H1 (cell line): ENCODE results near the gene MYOM3. TPM values are rescaled to one million over a fixed set of nuclear protein-coding genes. Genes with fewer than 3 reads are reported as not detected.

Experiments
- polyA plus RNA-seq, 7 experiments: library from polyadenylated mRNA; depleted of rRNA in 3 of 7; stranded (reverse) in 5 of 7; unstranded in 2 of 7; fragments of >200 nt in 5 of 7; fragments of 200-250 nt in 2 of 7; gene quantifications; 1 replicate in 5 of 7; 2 replicates in 1 of 7; 4 replicates in 1 of 7; pipeline versions ENCODE4 v1.2.1 to v1.2.3, GENCODE V29; 2011 to 2013; ENCODE audit warnings: missing spikeins in 2 of 7, mixed read lengths in 2 of 7
- total RNA-seq: library from RNA; stranded (reverse); fragmentation: NEBNext Ultra II Directional; extraction: Animal tissue kit (Norgen Biotek cat#: 25700); gene quantifications from 2 replicates; pipeline ENCODE4 v1.2.1, GENCODE V29; 2021
- TF ChIP-seq, protein P1 (sequence below): fragments of 300-600 bp; sonication (generic); IDR thresholded peaks from 2 replicates; pipeline ENCODE4 v1.7.1; 2012; ENCODE audit warnings: low read length, moderate library complexity, mild to moderate bottlenecking, inconsistent platforms; ENCODE audit not compliant: insufficient replicate concordance

The MYOM3 gene
- total and polyA plus RNA-seq, 2 of the 8 experiments (the other 6 are each of a cell fraction or from before 2014, with no cell fraction given) = 0.08 to 0.09 TPM

- TF ChIP-seq, protein P1, sequence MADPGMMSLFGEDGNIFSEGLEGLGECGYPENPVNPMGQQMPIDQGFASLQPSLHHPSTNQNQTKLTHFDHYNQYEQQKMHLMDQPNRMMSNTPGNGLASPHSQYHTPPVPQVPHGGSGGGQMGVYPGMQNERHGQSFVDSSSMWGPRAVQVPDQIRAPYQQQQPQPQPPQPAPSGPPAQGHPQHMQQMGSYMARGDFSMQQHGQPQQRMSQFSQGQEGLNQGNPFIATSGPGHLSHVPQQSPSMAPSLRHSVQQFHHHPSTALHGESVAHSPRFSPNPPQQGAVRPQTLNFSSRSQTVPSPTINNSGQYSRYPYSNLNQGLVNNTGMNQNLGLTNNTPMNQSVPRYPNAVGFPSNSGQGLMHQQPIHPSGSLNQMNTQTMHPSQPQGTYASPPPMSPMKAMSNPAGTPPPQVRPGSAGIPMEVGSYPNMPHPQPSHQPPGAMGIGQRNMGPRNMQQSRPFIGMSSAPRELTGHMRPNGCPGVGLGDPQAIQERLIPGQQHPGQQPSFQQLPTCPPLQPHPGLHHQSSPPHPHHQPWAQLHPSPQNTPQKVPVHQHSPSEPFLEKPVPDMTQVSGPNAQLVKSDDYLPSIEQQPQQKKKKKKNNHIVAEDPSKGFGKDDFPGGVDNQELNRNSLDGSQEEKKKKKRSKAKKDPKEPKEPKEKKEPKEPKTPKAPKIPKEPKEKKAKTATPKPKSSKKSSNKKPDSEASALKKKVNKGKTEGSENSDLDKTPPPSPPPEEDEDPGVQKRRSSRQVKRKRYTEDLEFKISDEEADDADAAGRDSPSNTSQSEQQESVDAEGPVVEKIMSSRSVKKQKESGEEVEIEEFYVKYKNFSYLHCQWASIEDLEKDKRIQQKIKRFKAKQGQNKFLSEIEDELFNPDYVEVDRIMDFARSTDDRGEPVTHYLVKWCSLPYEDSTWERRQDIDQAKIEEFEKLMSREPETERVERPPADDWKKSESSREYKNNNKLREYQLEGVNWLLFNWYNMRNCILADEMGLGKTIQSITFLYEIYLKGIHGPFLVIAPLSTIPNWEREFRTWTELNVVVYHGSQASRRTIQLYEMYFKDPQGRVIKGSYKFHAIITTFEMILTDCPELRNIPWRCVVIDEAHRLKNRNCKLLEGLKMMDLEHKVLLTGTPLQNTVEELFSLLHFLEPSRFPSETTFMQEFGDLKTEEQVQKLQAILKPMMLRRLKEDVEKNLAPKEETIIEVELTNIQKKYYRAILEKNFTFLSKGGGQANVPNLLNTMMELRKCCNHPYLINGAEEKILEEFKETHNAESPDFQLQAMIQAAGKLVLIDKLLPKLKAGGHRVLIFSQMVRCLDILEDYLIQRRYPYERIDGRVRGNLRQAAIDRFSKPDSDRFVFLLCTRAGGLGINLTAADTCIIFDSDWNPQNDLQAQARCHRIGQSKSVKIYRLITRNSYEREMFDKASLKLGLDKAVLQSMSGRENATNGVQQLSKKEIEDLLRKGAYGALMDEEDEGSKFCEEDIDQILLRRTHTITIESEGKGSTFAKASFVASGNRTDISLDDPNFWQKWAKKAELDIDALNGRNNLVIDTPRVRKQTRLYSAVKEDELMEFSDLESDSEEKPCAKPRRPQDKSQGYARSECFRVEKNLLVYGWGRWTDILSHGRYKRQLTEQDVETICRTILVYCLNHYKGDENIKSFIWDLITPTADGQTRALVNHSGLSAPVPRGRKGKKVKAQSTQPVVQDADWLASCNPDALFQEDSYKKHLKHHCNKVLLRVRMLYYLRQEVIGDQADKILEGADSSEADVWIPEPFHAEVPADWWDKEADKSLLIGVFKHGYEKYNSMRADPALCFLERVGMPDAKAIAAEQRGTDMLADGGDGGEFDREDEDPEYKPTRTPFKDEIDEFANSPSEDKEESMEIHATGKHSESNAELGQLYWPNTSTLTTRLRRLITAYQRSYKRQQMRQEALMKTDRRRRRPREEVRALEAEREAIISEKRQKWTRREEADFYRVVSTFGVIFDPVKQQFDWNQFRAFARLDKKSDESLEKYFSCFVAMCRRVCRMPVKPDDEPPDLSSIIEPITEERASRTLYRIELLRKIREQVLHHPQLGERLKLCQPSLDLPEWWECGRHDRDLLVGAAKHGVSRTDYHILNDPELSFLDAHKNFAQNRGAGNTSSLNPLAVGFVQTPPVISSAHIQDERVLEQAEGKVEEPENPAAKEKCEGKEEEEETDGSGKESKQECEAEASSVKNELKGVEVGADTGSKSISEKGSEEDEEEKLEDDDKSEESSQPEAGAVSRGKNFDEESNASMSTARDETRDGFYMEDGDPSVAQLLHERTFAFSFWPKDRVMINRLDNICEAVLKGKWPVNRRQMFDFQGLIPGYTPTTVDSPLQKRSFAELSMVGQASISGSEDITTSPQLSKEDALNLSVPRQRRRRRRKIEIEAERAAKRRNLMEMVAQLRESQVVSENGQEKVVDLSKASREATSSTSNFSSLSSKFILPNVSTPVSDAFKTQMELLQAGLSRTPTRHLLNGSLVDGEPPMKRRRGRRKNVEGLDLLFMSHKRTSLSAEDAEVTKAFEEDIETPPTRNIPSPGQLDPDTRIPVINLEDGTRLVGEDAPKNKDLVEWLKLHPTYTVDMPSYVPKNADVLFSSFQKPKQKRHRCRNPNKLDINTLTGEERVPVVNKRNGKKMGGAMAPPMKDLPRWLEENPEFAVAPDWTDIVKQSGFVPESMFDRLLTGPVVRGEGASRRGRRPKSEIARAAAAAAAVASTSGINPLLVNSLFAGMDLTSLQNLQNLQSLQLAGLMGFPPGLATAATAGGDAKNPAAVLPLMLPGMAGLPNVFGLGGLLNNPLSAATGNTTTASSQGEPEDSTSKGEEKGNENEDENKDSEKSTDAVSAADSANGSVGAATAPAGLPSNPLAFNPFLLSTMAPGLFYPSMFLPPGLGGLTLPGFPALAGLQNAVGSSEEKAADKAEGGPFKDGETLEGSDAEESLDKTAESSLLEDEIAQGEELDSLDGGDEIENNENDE = no peak
Measured at GRCh38 chr1:24067978-24068377, 44.0 kb downstream of the MYOM3 start (continued).
